Dedifferentiated amniotic fluid mesenchymal stem cell (primary cell): ENCODE results near the gene PCSK6.
"Not testable (repeated sequence)": the region's sequence is repeated elsewhere in the genome, so short reads cannot be mapped to it uniquely, and the experiment has no call there.

Source experiments
- DNase-seq: peaks from one replicate; pipeline ENCODE4 v3.0.0-alpha.2; 2016; ENCODE audit errors: extremely low spot score

PCSK6 gene

GRCh38 chr15:101463270-101463669, 26.2 kb downstream of the PCSK6 start:
- DNase-seq = no peak

- DNase-seq = no peak
Measured at GRCh38 chr15:101461097-101461496, 28.4 kb downstream of the PCSK6 start.

- DNase-seq = no peak
Measured at GRCh38 chr15:101459579-101460300, 29.8 kb downstream of the PCSK6 start.

- no peak for DNase-seq
Measured at GRCh38 chr15:101458908-101459578, 30.5 kb downstream of the PCSK6 start.

- DNase-seq = no peak
Measured at GRCh38 chr15:101458158-101458900, 31.2 kb downstream of the PCSK6 start.

- no peak for DNase-seq
Measured at GRCh38 chr15:101457696-101458095, 31.8 kb downstream of the PCSK6 start.

- no peak for DNase-seq
Measured at GRCh38 chr15:101456057-101456739, 33.3 kb downstream of the PCSK6 start.

GRCh38 chr15:101455291-101456025, 34.0 kb downstream of the PCSK6 start:
- no peak for DNase-seq

- DNase-seq = not testable (repeated sequence)
Measured at GRCh38 chr15:101454781-101455180, 34.7 kb downstream of the PCSK6 start.

- no peak for DNase-seq
Measured at GRCh38 chr15:101454365-101454764, 35.1 kb downstream of the PCSK6 start.

GRCh38 chr15:101453123-101454120, 36.1 kb downstream of the PCSK6 start:
- DNase-seq = no peak

GRCh38 chr15:101452572-101452971, 36.9 kb downstream of the PCSK6 start:
- no peak for DNase-seq

- DNase-seq = no peak
Measured at GRCh38 chr15:101451846-101452245, 37.7 kb downstream of the PCSK6 start.

GRCh38 chr15:101451266-101451799, 38.2 kb downstream of the PCSK6 start:
- DNase-seq = no peak

GRCh38 chr15:101450403-101451265, 38.9 kb downstream of the PCSK6 start:
- no peak for DNase-seq

- no peak for DNase-seq
Measured at GRCh38 chr15:101449471-101450402, 39.8 kb downstream of the PCSK6 start.

- DNase-seq = no peak
Measured at GRCh38 chr15:101448336-101448735, 41.2 kb downstream of the PCSK6 start.

- no peak for DNase-seq
Measured at GRCh38 chr15:101447561-101448071, 41.9 kb downstream of the PCSK6 start.
